NCI-H2107 (cell line): ENCODE measurements around the gene NOTCH1.
"Not testable (repeated sequence)": the region's sequence is repeated elsewhere in the genome, so short reads cannot be mapped to it uniquely, and the experiment has no call there.

ENCODE experiments used
- DNase-seq: peaks from one replicate; lab custom pipeline; 2025; lab: John Stamatoyannopoulos, UW

NOTCH1 gene

GRCh38 chr9:136578915-136579649 lies 33.2 kb upstream of the NOTCH1 start:
- DNase-seq: no peak

- DNase-seq: no peak
Observed at GRCh38 chr9:136578626-136578914, 32.7 kb upstream of the NOTCH1 start.

GRCh38 chr9:136577941-136578625 lies 32.2 kb upstream of the NOTCH1 start:
- DNase-seq: no peak

- no peak for DNase-seq
Observed at GRCh38 chr9:136576269-136576626, 30.4 kb upstream of the NOTCH1 start.

GRCh38 chr9:136575626-136576268 lies 29.9 kb upstream of the NOTCH1 start:
- no peak for DNase-seq

- not testable (repeated sequence) for DNase-seq
Observed at GRCh38 chr9:136574606-136575005, 28.8 kb upstream of the NOTCH1 start.

- DNase-seq: no peak
Observed at GRCh38 chr9:136572828-136573625, 27.2 kb upstream of the NOTCH1 start.

GRCh38 chr9:136572003-136572827 lies 26.4 kb upstream of the NOTCH1 start:
- DNase-seq: no peak

GRCh38 chr9:136571531-136571930 lies 25.7 kb upstream of the NOTCH1 start:
- DNase-seq: no peak

GRCh38 chr9:136570916-136571315 lies 25.1 kb upstream of the NOTCH1 start:
- DNase-seq: no peak

- DNase-seq: no peak
Observed at GRCh38 chr9:136570191-136570845, 24.5 kb upstream of the NOTCH1 start.

- DNase-seq: no peak
Observed at GRCh38 chr9:136569526-136570148, 23.8 kb upstream of the NOTCH1 start.

- DNase-seq: no peak
Observed at GRCh38 chr9:136568288-136569081, 22.6 kb upstream of the NOTCH1 start.

GRCh38 chr9:136567651-136568287 lies 21.9 kb upstream of the NOTCH1 start:
- DNase-seq: no peak

GRCh38 chr9:136566901-136567300 lies 21.1 kb upstream of the NOTCH1 start:
- no peak for DNase-seq

- DNase-seq: no peak
Observed at GRCh38 chr9:136566553-136566895, 20.7 kb upstream of the NOTCH1 start.

GRCh38 chr9:136565715-136566552 lies 20.1 kb upstream of the NOTCH1 start:
- no peak for DNase-seq

GRCh38 chr9:136565086-136565714 lies 19.4 kb upstream of the NOTCH1 start:
- DNase-seq: no peak
